Thyroid gland (tissue), 4 donors: ENCODE results near the gene ZNF224. TPM values are rescaled to one million over a fixed set of nuclear protein-coding genes. Genes with fewer than 3 reads are reported as not detected.

Experiments
- DNase-seq, 2 donors: peaks; one replicate each; pipeline ENCODE4 v3.0.0-alpha.2; 2019
- H3K27ac ChIP-seq, 3 donors: fragments of 200-600 bp; sonication (generic); 1 replicate in 2 of 3; 2 replicates in 1 of 3; pipeline ENCODE4 v1.5.1; 2016 to 2019; ENCODE audit warnings: mild to moderate bottlenecking in 1 of 3, moderate library complexity in 1 of 3
- H3K27me3 ChIP-seq: fragments of 200-600 bp; sonication (generic); one replicate; pipeline ENCODE4 v1.5.1; 2019
- H3K36me3 ChIP-seq, 2 donors: fragments of 200-600 bp; sonication (generic); one replicate each; pipeline ENCODE4 v1.5.1; 2016 to 2019
- H3K4me1 ChIP-seq, 2 donors: fragments of 200-600 bp; sonication (generic); one replicate each; pipeline ENCODE4 v1.5.1; 2017 to 2019
- H3K4me3 ChIP-seq, 3 donors: fragments of 200-600 bp; sonication (generic); replicated peaks in 1 of 3; 1 replicate in 2 of 3; 2 replicates in 1 of 3; pipeline ENCODE4 v1.5.1; 2016; ENCODE audit warnings: mild to moderate bottlenecking in 1 of 3
- H3K9me3 ChIP-seq: fragments of 200-600 bp; sonication (generic); one replicate; pipeline ENCODE4 v1.5.1; 2017
- CTCF ChIP-seq, 6 experiments: fragments of 200-600 bp in 3 of 6; fragments of 450-650 bp in 3 of 6; sonication (generic) in 3 of 6; IDR thresholded peaks; one replicate each; pipeline ENCODE4 v1.5.1; 2016 to 2019; ENCODE audit warnings: antibody characterized with exemption in 6 of 6, mild to moderate bottlenecking in 2 of 6, inconsistent platforms in 1 of 6, moderate library complexity in 1 of 6
- POLR2A ChIP-seq, 2 donors: fragments of 450-650 bp; IDR thresholded peaks; one replicate each; pipeline ENCODE4 v1.6.1; 2017; ENCODE audit warnings: antibody characterized with exemption in 2 of 2, mild to moderate bottlenecking in 2 of 2, moderate library complexity in 1 of 2
- WGBS, 2 donors: methylation state at CpG; one replicate each; pipeline ENCODE4 v1.1.5; 2017; 5-methylcytosine and 5-hydroxymethylcytosine counted together
- intact Hi-C: fragments of 100-400 bp; cut with DNase I; formaldehyde crosslinking; loops from one replicate; pipeline ENCODE4 v1.15.1; 2023
- small RNA-seq: library from RNA; depleted of rRNA; stranded (forward); fragments of <200 nt; gene quantifications from one replicate; pipeline ENCODE3, GENCODE V24; 2016
- total RNA-seq, 4 donors: library from RNA; depleted of rRNA; stranded (reverse); fragments of >200 nt; gene quantifications; one replicate each; pipeline ENCODE4 v1.2.3, GENCODE V29; 2016

ZNF224 gene
- total RNA-seq, 4 donors from 2014 or later, result 31.9 to 47.4 (median 36.7) TPM

- TF ChIP-seq POLR2A (IDR thresholded peaks at IDR 0.05), result no peak
- no peak for TF ChIP-seq CTCF (IDR thresholded peaks at IDR 0.05)
These were observed 62.3 kb downstream of the ZNF224 start for GRCh38 chr19:44156475-44156874.

More at GRCh38 chr19:44156475-44156874, 62.3 kb downstream of the ZNF224 start:
- intact Hi-C loops, result no loop called here
- no peaks in the 10 kb centered on the region for H3K27me3 ChIP-seq
- 94 to 100% methylated on average over 2 of the region's 2 CpGs for WGBS, 2 donors
- H3K4me1 ChIP-seq, result no peaks in the 10 kb centered on the region
- no peak overlapping the region for H3K27ac ChIP-seq
- H3K4me3 ChIP-seq, result no peak overlapping the region
- peaks cover 50 to 56% of the 10 kb centered on the region in 2 donors for H3K36me3 ChIP-seq
- no peak for DNase-seq
- peaks cover 6% of the 10 kb centered on the region for H3K9me3 ChIP-seq

Small RNA genes lying within 50 kb of the gene (small RNA-seq; reads per million reads assigned to genes)
- gene RNU6-902P, result not detected

Other genes with a start within 250 kb of the ZNF224 start
- gene ZNF404, start 210.4 kb upstream of the ZNF224 start, total RNA-seq, result 1 to 10 TPM in 3 of 4 donors, under 1 TPM in 1; 0.89 to 2.5 (median 2.0) TPM
- 10 to 100 TPM; 17.4 to 19.7 (median 18.3) TPM for gene ZNF45, start 159.1 kb upstream of the ZNF224 start, total RNA-seq
- 10 to 100 TPM in 2 of 4 donors, 1 to 10 TPM in 2; 5.9 to 17.2 (median 9.9) TPM for gene ZNF221, start 143.1 kb upstream of the ZNF224 start, total RNA-seq
- 10 to 100 TPM in 3 of 4 donors, 1 to 10 TPM in 1; 8.7 to 20.8 (median 16.0) TPM for gene ZNF155, start 110.2 kb upstream of the ZNF224 start, total RNA-seq
- 1 to 10 TPM; 4.6 to 8.0 (median 5.2) TPM for gene ZNF230, start 91.4 kb upstream of the ZNF224 start, total RNA-seq
- gene ZNF222, start 69.0 kb upstream of the ZNF224 start, total RNA-seq, result 1 to 10 TPM; 3.3 to 7.0 (median 5.0) TPM
- gene ZNF223, start 42.3 kb upstream of the ZNF224 start, total RNA-seq, result 10 to 100 TPM in 2 of 4 donors, 1 to 10 TPM in 2; 5.1 to 10.6 (median 10.0) TPM
- gene ZNF284, start 22.2 kb upstream of the ZNF224 start, total RNA-seq, result 1 to 10 TPM; 2.6 to 4.9 (median 2.8) TPM
- gene ZNF225, start 19.0 kb downstream of the ZNF224 start, total RNA-seq, result 1 to 10 TPM; 4.0 to 8.3 (median 6.3) TPM
- gene ZNF234, start 47.2 kb downstream of the ZNF224 start, total RNA-seq, result 10 to 100 TPM in 3 of 4 donors, 1 to 10 TPM in 1; 8.1 to 12.7 (median 11.3) TPM
- gene ZNF226, start 70.7 kb downstream of the ZNF224 start, total RNA-seq, result 10 to 100 TPM; 19.3 to 50.0 (median 37.8) TPM
- gene ZNF227, start 118.2 kb downstream of the ZNF224 start, total RNA-seq, result 10 to 100 TPM; 12.4 to 44.7 (median 18.4) TPM
- 1 to 10 TPM in 2 of 4 donors, under 1 TPM in 2; 0.54 to 2.3 (median 0.93) TPM for gene ZNF233, start 165.5 kb downstream of the ZNF224 start, total RNA-seq
- gene ZNF235, start 210.7 kb downstream of the ZNF224 start, total RNA-seq, result 10 to 100 TPM in 3 of 4 donors, 1 to 10 TPM in 1; 7.3 to 17.7 (median 12.8) TPM